Spleen (tissue), 11 donors: ENCODE results near the gene GOLGA7B. TPM values are rescaled to one million over a fixed set of nuclear protein-coding genes. Genes with fewer than 3 reads are reported as not detected.

Experiments used
- DNase-seq: peaks from one replicate; pipeline ENCODE4 v3.0.0-alpha.2; 2020
- H3K27ac ChIP-seq, 8 donors: fragments of 200-600 bp; sonication (generic) in 7 of 8; 1 replicate in 4 of 8; 2 replicates in 4 of 8; pipeline versions ENCODE4 v1.5.0 to v1.8.0; 2016 to 2021; ENCODE audit warnings: inconsistent platforms in 4 of 8, mild to moderate bottlenecking in 4 of 8, moderate library complexity in 1 of 8
- H3K27me3 ChIP-seq, 7 donors: fragments of 200-600 bp; sonication (generic) in 6 of 7; replicated peaks in 1 of 7; 1 replicate in 4 of 7; 2 replicates in 3 of 7; pipeline versions ENCODE4 v1.5.0 to v1.8.0; 2016 to 2021; ENCODE audit warnings: inconsistent platforms in 3 of 7, mild to moderate bottlenecking in 1 of 7
- H3K36me3 ChIP-seq, 6 donors: fragments of 200-600 bp; sonication (generic) in 5 of 6; 1 replicate in 4 of 6; 2 replicates in 2 of 6; pipeline versions ENCODE4 v1.5.0 to v1.8.0; 2016 to 2021; ENCODE audit warnings: inconsistent platforms in 2 of 6
- H3K4me1 ChIP-seq, 6 donors: fragments of 200-600 bp; sonication (generic) in 5 of 6; 1 replicate in 3 of 6; 2 replicates in 3 of 6; pipeline versions ENCODE4 v1.5.0 to v1.8.0; 2016 to 2021; ENCODE audit warnings: inconsistent platforms in 3 of 6
- H3K4me3 ChIP-seq, 8 donors: fragments of 200-600 bp; sonication (generic) in 7 of 8; 1 replicate in 4 of 8; 2 replicates in 4 of 8; pipeline versions ENCODE4 v1.5.0 to v1.8.0; 2016 to 2021; ENCODE audit warnings: inconsistent platforms in 4 of 8, mild to moderate bottlenecking in 4 of 8, moderate library complexity in 2 of 8
- H3K9me3 ChIP-seq, 8 donors: fragments of 200-600 bp; sonication (generic) in 7 of 8; 1 replicate in 4 of 8; 2 replicates in 4 of 8; pipeline versions ENCODE4 v1.5.0 to v1.8.0; 2016 to 2021; ENCODE audit warnings: inconsistent platforms in 4 of 8
- CTCF ChIP-seq, 11 experiments: fragments of 200-600 bp in 7 of 11; fragments of 450-650 bp in 4 of 11; sonication (generic) in 4 of 11; IDR thresholded peaks in 8 of 11; conservative IDR thresholded peaks in 3 of 11; 1 replicate in 7 of 11; 2 replicates in 4 of 11; pipeline versions ENCODE4 v1.4.0 to v1.8.0; 2016 to 2021; ENCODE audit warnings: antibody characterized with exemption in 11 of 11, inconsistent platforms in 4 of 11, mild to moderate bottlenecking in 1 of 11
- POLR2A ChIP-seq, 3 donors: fragments of 450-650 bp; IDR thresholded peaks; one replicate each; pipeline ENCODE4 v1.5.1; 2017; ENCODE audit warnings: antibody characterized with exemption in 3 of 3, mild to moderate bottlenecking in 1 of 3
- POLR2AphosphoS5 ChIP-seq, 3 donors: sonication (generic); formaldehyde crosslinking; IDR thresholded peaks; one replicate each; pipeline ENCODE4 v1.5.1; 2017; ENCODE audit warnings: antibody characterized with exemption in 3 of 3
- WGBS, 5 donors: extraction: QIAGEN DNeasy Blood & Tissue Kit in 3 of 5; methylation state at CpG; one replicate each; pipeline versions ENCODE4 v1.1.5 to v1.1.7; 2013 to 2018; 5-methylcytosine and 5-hydroxymethylcytosine counted together
- intact Hi-C: fragments of 100-400 bp; cut with DNase I; formaldehyde crosslinking; loops from one replicate; pipeline ENCODE4 v1.15.0; 2023; ENCODE audit warnings: low total_unique reads
- polyA plus RNA-seq, 3 donors: library from polyadenylated mRNA; stranded (reverse); fragments of 200-250 nt; gene quantifications; one replicate each; pipeline ENCODE4 v1.2.1, GENCODE V29; 2013
- total RNA-seq, 7 donors: library from RNA; depleted of rRNA in 3 of 7; stranded (reverse); fragments of >200 nt in 3 of 7; fragmentation: NEBNext Ultra II Directional in 4 of 7; extraction: Animal tissue kit (Norgen Biotek cat#: 25700) in 4 of 7; gene quantifications; one replicate each; pipeline versions ENCODE4 v1.1.0 to v1.2.1, GENCODE V29; 2016 to 2021
- donor health status: healthy with polysubstance abuse.
- donor health status: DM: no; HTN: no; CAD: no; lungs with moderate emphysema.
- donor health status: DM: no; HTN: no; CAD: no.
- donor health status: Bipolar disorder and iron deficiency.
- donor health status: healthy.
- donor health status: DM: no; HTN: no; CAD: no.
- donor health status: DM: yes; HTN: yes; CAD: no.

GOLGA7B gene
- total and polyA plus RNA-seq, 10 donors, result 0.27 to 1.0 (median 0.52) TPM

GRCh38 chr10:97852840-97853405, 3.3 kb downstream of the GOLGA7B start:
- intact Hi-C loops, result no loop called here
- DNase-seq, result no peak
- TF ChIP-seq POLR2AphosphoS5 (IDR thresholded peaks at IDR 0.05) (no peak), POLR2A (IDR thresholded peaks at IDR 0.05) (no peak), CTCF (IDR thresholded peaks at IDR 0.05 in 8 of 11, conservative IDR thresholded peaks at IDR 0.05 in 3 of 11) (no peak)
- Histone ChIP-seq H3K4me3 (no peak overlapping the region), H3K27me3 (peaks cover 0 to 73% (median 22%) of the 10 kb centered on the region in 7 donors), H3K9me3 (no peaks in the 10 kb centered on the region), H3K36me3 (no peaks in the 10 kb centered on the region), H3K27ac (no peak overlapping the region), H3K4me1 (peaks cover 4 to 34% (median 16%) of the 10 kb centered on the region in 6 donors)
- WGBS, 5 donors, result 72 to 96% (median 87%) methylated on average over 4 of the region's 4 CpGs

- Histone ChIP-seq H3K36me3 (no peaks in the 10 kb centered on the region), H3K4me3 (no peak overlapping the region), H3K27ac (no peak overlapping the region), H3K27me3 (peaks cover 0 to 62% (median 27%) of the 10 kb centered on the region in 7 donors), H3K9me3 (no peaks in the 10 kb centered on the region), H3K4me1 (peaks cover 4 to 23% (median 11%) of the 10 kb centered on the region in 6 donors)
- intact Hi-C loops, result no loop called here
- TF ChIP-seq POLR2AphosphoS5 (IDR thresholded peaks at IDR 0.05) (no peak), CTCF (IDR thresholded peaks at IDR 0.05 in 8 of 11, conservative IDR thresholded peaks at IDR 0.05 in 3 of 11) (no peak), POLR2A (IDR thresholded peaks at IDR 0.05) (no peak)
- no peak for DNase-seq
- WGBS, 5 donors, result 85 to 91% (median 89%) methylated on average over 3 of the region's 3 CpGs
Observed at GRCh38 chr10:97854743-97855142, 5.1 kb downstream of the GOLGA7B start.

- Histone ChIP-seq H3K4me1 (no peaks in the 10 kb centered on the region), H3K27me3 (peaks cover 0 to 38% (median 7%) of the 10 kb centered on the region in 7 donors), H3K27ac (no peak overlapping the region), H3K4me3 (no peak overlapping the region), H3K36me3 (no peaks in the 10 kb centered on the region), H3K9me3 (no peaks in the 10 kb centered on the region)
- no peak for DNase-seq
- intact Hi-C loops, result no loop called here
- 31 to 70% (median 34%) methylated on average over 1 of the region's 1 CpG for WGBS, 5 donors
- no peak for TF ChIP-seq CTCF (IDR thresholded peaks at IDR 0.05 in 8 of 11, conservative IDR thresholded peaks at IDR 0.05 in 3 of 11)
- TF ChIP-seq POLR2A (IDR thresholded peaks at IDR 0.05), result no peak
- TF ChIP-seq POLR2AphosphoS5 (IDR thresholded peaks at IDR 0.05), result no peak
Observed at GRCh38 chr10:97858001-97858439, 8.4 kb downstream of the GOLGA7B start.

- no peak overlapping the region for H3K4me3 ChIP-seq
- H3K27ac ChIP-seq, result no peak overlapping the region
- no peaks in the 10 kb centered on the region for H3K4me1 ChIP-seq
- WGBS, 5 donors, result 70 to 79% (median 73%) methylated on average over 3 of the region's 3 CpGs
- TF ChIP-seq POLR2A (IDR thresholded peaks at IDR 0.05) (no peak), POLR2AphosphoS5 (IDR thresholded peaks at IDR 0.05) (no peak), CTCF (IDR thresholded peaks at IDR 0.05 in 8 of 11, conservative IDR thresholded peaks at IDR 0.05 in 3 of 11) (no peak)
- intact Hi-C loops, result no loop called here
- H3K27me3 ChIP-seq, result peaks cover 0 to 42% (median 0%) of the 10 kb centered on the region in 7 donors
- H3K36me3 ChIP-seq, result no peaks in the 10 kb centered on the region
- H3K9me3 ChIP-seq, result no peaks in the 10 kb centered on the region
- peak; percentile 24 for DNase-seq
Observed at GRCh38 chr10:97861097-97861750, 11.6 kb downstream of the GOLGA7B start.
